PC-3 (cell line): Measurements from ENCODE around the gene WNK2. TPM values are rescaled to one million over a fixed set of nuclear protein-coding genes. Genes with fewer than 3 reads are reported as not detected.
A peak's percentile ranks its signal among the peaks of the same experiment; 100 is the strongest.

Source experiments
- ATAC-seq: fragments of 200-7000 bp; cut with Tn5 transposase; 2 replicates; pipeline ENCODE4 v1.9.1; 2020; ENCODE audit warnings: mild to moderate bottlenecking, moderate library complexity
- BruUV-seq: library from RNA; stranded (reverse); fragments of 400-500 nt; replicated peaks from 2 replicates; lab custom pipeline; 2021; lab: Mats Ljungman, UMichigan
- CTCF ChIA-PET: fragments of 300-600 bp; sonication (Branson Sonifier 250); formaldehyde crosslinking; loops from one replicate; lab custom pipeline; 2022; ENCODE audit warnings: antibody characterized with exemption; lab: Charles Lee
- POLR2A ChIA-PET: fragments of 300-600 bp; sonication (Branson Sonifier 250); formaldehyde crosslinking; loops from one replicate; lab custom pipeline; 2022; ENCODE audit warnings: antibody characterized with exemption; ENCODE audit not compliant: unreplicated experiment; lab: Charles Lee
- DNase-seq: peaks from one replicate; pipeline ENCODE4 v3.0.0-alpha.2; 2015
- H2AFZ ChIP-seq: fragments of 300-600 bp; sonication (generic); 2 replicates; pipeline ENCODE4 v1.6.0; 2016; ENCODE audit warnings: antibody characterized with exemption, low read length
- H3F3A ChIP-seq: fragments of 300-600 bp; sonication (generic); one replicate; pipeline ENCODE4 v1.6.0; 2017; ENCODE audit warnings: antibody characterized with exemption, low read length, control low read depth, mild to moderate bottlenecking; ENCODE audit not compliant: unreplicated experiment
- H3K27ac ChIP-seq: fragments of 300-600 bp; sonication (generic); 2 replicates; pipeline ENCODE4 v1.5.1; 2016; ENCODE audit warnings: mild to moderate bottlenecking, low read length
- H3K27me3 ChIP-seq: fragments of 300-600 bp; sonication (generic); 2 replicates; pipeline ENCODE4 v1.6.1; 2016; ENCODE audit warnings: low read length, mixed read lengths
- H3K36me3 ChIP-seq: fragments of 300-600 bp; sonication (generic); 2 replicates; pipeline ENCODE4 v1.6.1; 2016; ENCODE audit warnings: low read depth, mixed run types, low read length, mixed read lengths
- H3K4me1 ChIP-seq: fragments of 300-600 bp; sonication (generic); 2 replicates; pipeline ENCODE4 v1.5.1; 2016; ENCODE audit warnings: low read length; ENCODE audit not compliant: insufficient read depth
- H3K4me2 ChIP-seq: fragments of 300-600 bp; sonication (generic); 2 replicates; pipeline ENCODE4 v1.6.0; 2016; ENCODE audit warnings: low read length
- H3K4me3 ChIP-seq: fragments of 300-600 bp; sonication (generic); 2 replicates; pipeline ENCODE4 v1.5.1; 2016; ENCODE audit warnings: mild to moderate bottlenecking, low read length, mixed read lengths
- H3K79me2 ChIP-seq: fragments of 300-600 bp; sonication (generic); 2 replicates; pipeline ENCODE4 v1.6.1; 2017; ENCODE audit warnings: low read length, mixed read lengths
- H3K9ac ChIP-seq: fragments of 300-600 bp; sonication (generic); 2 replicates; pipeline ENCODE4 v1.6.0; 2016; ENCODE audit warnings: mild to moderate bottlenecking, low read length
- H3K9me2 ChIP-seq: fragments of 300-600 bp; sonication (generic); replicated peaks from 2 replicates; pipeline ENCODE4 v1.6.1; 2016; ENCODE audit warnings: mixed run types, low read length, mixed read lengths
- H3K9me3 ChIP-seq: fragments of 300-600 bp; sonication (generic); 2 replicates; pipeline ENCODE4 v1.6.1; 2016; ENCODE audit warnings: low read length, mixed read lengths
- H4K20me1 ChIP-seq: fragments of 300-600 bp; sonication (generic); 2 replicates; pipeline ENCODE4 v1.6.1; 2016; ENCODE audit warnings: low read length, mixed read lengths
- CTCF ChIP-seq: fragments of 300-600 bp; sonication (generic); conservative IDR thresholded peaks from 2 replicates; pipeline ENCODE4 v1.5.1; 2017; ENCODE audit warnings: antibody characterized with exemption, low read depth, mild to moderate bottlenecking, low read length
- EZH2 ChIP-seq: fragments of 300-600 bp; sonication (generic); IDR thresholded peaks from one replicate; pipeline ENCODE4 v1.6.1; 2017; ENCODE audit warnings: antibody characterized with exemption, mild to moderate bottlenecking, low read length; ENCODE audit not compliant: unreplicated experiment
- EZH2phosphoT487 ChIP-seq: fragments of 300-600 bp; sonication (generic); IDR thresholded peaks from 2 replicates; pipeline ENCODE4 v1.6.1; 2018; ENCODE audit warnings: mild to moderate bottlenecking, antibody characterized with exemption, low read length, borderline replicate concordance
- intact Hi-C: fragments of 100-400 bp; cut with micrococcal nuclease; formaldehyde crosslinking; loops from 2 replicates; pipeline ENCODE4 v1.9.0; 2023
- total RNA-seq: library from RNA; depleted of rRNA; stranded (reverse); fragments of >200 nt; gene quantifications from 2 replicates; pipeline ENCODE4 v1.2.3, GENCODE V29; 2014

Gene WNK2
- total RNA-seq, 1 experiment from 2014 or later = 11.7 TPM

- POLR2A ChIA-PET = no interaction called here
- no peak overlapping the region for H3K4me3 ChIP-seq
- no peak overlapping the region for H3K27ac ChIP-seq
- ATAC-seq (peak; percentile 7; the same call in 1 of the 2 replicates), DNase-seq (peak; percentile 32)
- H3K9me2 ChIP-seq = no peaks in the 10 kb centered on the region
- no peaks in the 10 kb centered on the region for H3K27me3 ChIP-seq
- no peaks in the 10 kb centered on the region for H3F3A ChIP-seq
- BruUV-seq = no TSS peak
- H3K9me3 ChIP-seq = no peaks in the 10 kb centered on the region
- H3K79me2 ChIP-seq = peaks cover 23% of the 10 kb centered on the region
- H2AFZ ChIP-seq = no peak overlapping the region
- no peaks in the 10 kb centered on the region for H4K20me1 ChIP-seq
- intact Hi-C loops = no loop called here
- no peak overlapping the region for H3K9ac ChIP-seq
- TF ChIP-seq CTCF (no peak), EZH2 (no peak), EZH2phosphoT487 (no peak)
- peak overlapping the region; percentile 44; the same call in 1 of the 2 replicates for H3K4me2 ChIP-seq
- CTCF ChIA-PET = no interaction called here
- H3K36me3 ChIP-seq = no peaks in the 10 kb centered on the region
- H3K4me1 ChIP-seq = peaks cover 19% of the 10 kb centered on the region
Observed at GRCh38 chr9:93136011-93136440, 47.9 kb upstream of the WNK2 start.

DNA sequence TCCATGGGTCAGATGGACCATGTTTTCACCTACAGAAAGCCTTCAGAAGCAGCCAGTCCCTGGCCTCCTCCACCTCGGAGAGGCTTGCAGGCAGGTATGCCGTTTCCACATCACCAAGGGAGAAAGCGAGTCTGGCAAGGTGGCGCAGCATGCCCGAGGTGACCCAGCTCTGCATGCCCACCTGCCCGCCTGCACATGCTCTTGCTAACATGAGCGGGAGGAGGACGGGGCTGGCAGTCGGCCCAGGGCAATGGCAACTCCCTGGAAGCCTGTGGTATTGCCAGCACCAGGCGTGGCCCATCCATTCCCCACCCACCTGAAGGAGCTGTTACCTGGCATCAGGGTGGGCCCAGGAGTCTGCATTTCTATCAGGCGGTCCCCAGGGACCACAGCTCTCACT, 46.6 kb upstream of the WNK2 start:
- Histone ChIP-seq H3K36me3 (no peaks in the 10 kb centered on the region), H3F3A (no peaks in the 10 kb centered on the region), H3K4me2 (no peak overlapping the region), H3K4me1 (peaks cover 17% of the 10 kb centered on the region), H3K27ac (no peak overlapping the region), H3K9ac (no peak overlapping the region), H3K9me2 (no peaks in the 10 kb centered on the region), H4K20me1 (no peaks in the 10 kb centered on the region), H3K4me3 (no peak overlapping the region), H3K27me3 (no peaks in the 10 kb centered on the region), H3K79me2 (peaks cover 14% of the 10 kb centered on the region), H3K9me3 (no peaks in the 10 kb centered on the region), H2AFZ (no peak overlapping the region)
- POLR2A ChIA-PET = no interaction called here
- no peak for DNase-seq
- no peak for ATAC-seq
- TF ChIP-seq EZH2 = no peak
- TF ChIP-seq CTCF = no peak
- no peak for TF ChIP-seq EZH2phosphoT487
- no TSS peak for BruUV-seq
- intact Hi-C loops = no loop called here
- CTCF ChIA-PET = no interaction called here

- peaks cover 5% of the 10 kb centered on the region for H3K79me2 ChIP-seq
- no peak for TF ChIP-seq CTCF
- TF ChIP-seq EZH2 = no peak
- no peak for TF ChIP-seq EZH2phosphoT487
- H2AFZ ChIP-seq = no peak overlapping the region
- peaks cover 8% of the 10 kb centered on the region for H3K4me1 ChIP-seq
- intact Hi-C loops = no loop called here
- ChIA-PET CTCF (no interaction called here), POLR2A (no interaction called here)
- no peaks in the 10 kb centered on the region for H3K27me3 ChIP-seq
- no peak overlapping the region for H3K27ac ChIP-seq
- H3K4me3 ChIP-seq = no peak overlapping the region
- no peaks in the 10 kb centered on the region for H3K9me3 ChIP-seq
- H3K9me2 ChIP-seq = no peaks in the 10 kb centered on the region
- no peak overlapping the region for H3K4me2 ChIP-seq
- ATAC-seq (no peak), DNase-seq (no peak)
- H3F3A ChIP-seq = no peaks in the 10 kb centered on the region
- no peaks in the 10 kb centered on the region for H4K20me1 ChIP-seq
- no peak overlapping the region for H3K9ac ChIP-seq
- no peaks in the 10 kb centered on the region for H3K36me3 ChIP-seq
- no TSS peak for BruUV-seq
Observed at GRCh38 chr9:93138171-93138764, 45.7 kb upstream of the WNK2 start.
